Measurements from ENCODE around the gene SPSB1. TPM values are rescaled to one million over a fixed set of nuclear protein-coding genes. Genes with fewer than 3 reads are reported as not detected.
A peak's percentile ranks its signal among the peaks of the same experiment; 100 is the strongest.

The SPSB1 gene
- total RNA-seq, 1 donor from 2014 or later, result 22.0 TPM

- peaks cover 8% of the 10 kb centered on the region for H3K9me3 Mint-ChIP-seq
- TF ChIP-seq CTCF (IDR thresholded peaks at IDR 0.05; ENCODE audit: unreplicated experiment), result no peak
- peaks cover 28% of the 10 kb centered on the region for H3K4me1 Mint-ChIP-seq
- no peak for DNase-seq (ENCODE audit: low spot score in 2 of 2, unreplicated experiment in 2 of 2)
- H3K27ac Mint-ChIP-seq, result peak overlapping the region; percentile 21
- peaks cover 9% of the 10 kb centered on the region for H3K36me3 Mint-ChIP-seq
- H3K27me3 Mint-ChIP-seq (ENCODE audit: low read depth), result no peaks in the 10 kb centered on the region
- H3K4me3 Mint-ChIP-seq, result no peak overlapping the region
These were observed 48.2 kb downstream of the SPSB1 start for GRCh38 chr1:9340864-9341263.

- Mint-ChIP-seq H3K27ac (no peak overlapping the region), H3K4me1 (peaks cover 31% of the 10 kb centered on the region), H3K36me3 (peaks cover 9% of the 10 kb centered on the region), H3K4me3 (no peak overlapping the region), H3K27me3 (ENCODE audit: low read depth) (no peaks in the 10 kb centered on the region), H3K9me3 (peaks cover 8% of the 10 kb centered on the region)
- no peak for TF ChIP-seq CTCF (IDR thresholded peaks at IDR 0.05; ENCODE audit: unreplicated experiment)
- no peak for DNase-seq (ENCODE audit: low spot score in 2 of 2, unreplicated experiment in 2 of 2)
These were observed 48.7 kb downstream of the SPSB1 start for GRCh38 chr1:9341301-9341845.

GRCh38 chr1:9343269-9343668, 50.6 kb downstream of the SPSB1 start:
- no peak overlapping the region for H3K27ac Mint-ChIP-seq

GRCh38 chr1:9344426-9345200, 51.9 kb downstream of the SPSB1 start:
- H3K4me1 Mint-ChIP-seq, result peaks cover 27% of the 10 kb centered on the region
- TF ChIP-seq CTCF (IDR thresholded peaks at IDR 0.05; ENCODE audit: unreplicated experiment), result no peak
- no peaks in the 10 kb centered on the region for H3K27me3 Mint-ChIP-seq (ENCODE audit: low read depth)
- H3K9me3 Mint-ChIP-seq, result peaks cover 8% of the 10 kb centered on the region
- H3K4me3 Mint-ChIP-seq, result no peak overlapping the region
- no peak for DNase-seq (ENCODE audit: low spot score in 2 of 2, unreplicated experiment in 2 of 2)
- H3K36me3 Mint-ChIP-seq, result peaks cover 9% of the 10 kb centered on the region
- H3K27ac Mint-ChIP-seq, result no peak overlapping the region

More at GRCh38 chr1:9343269-9343668, 50.6 kb downstream of the SPSB1 start:
- no peak for TF ChIP-seq CTCF (IDR thresholded peaks at IDR 0.05; ENCODE audit: unreplicated experiment)
- Mint-ChIP-seq H3K4me1 (peaks cover 35% of the 10 kb centered on the region), H3K4me3 (no peak overlapping the region), H3K27me3 (ENCODE audit: low read depth) (no peaks in the 10 kb centered on the region), H3K9me3 (peaks cover 8% of the 10 kb centered on the region), H3K36me3 (peaks cover 9% of the 10 kb centered on the region)
- no peak for DNase-seq (ENCODE audit: low spot score in 2 of 2, unreplicated experiment in 2 of 2)

GRCh38 chr1:9345471-9345870, 52.8 kb downstream of the SPSB1 start:
- no peak for DNase-seq (ENCODE audit: low spot score in 2 of 2, unreplicated experiment in 2 of 2)
- Mint-ChIP-seq H3K4me1 (peaks cover 30% of the 10 kb centered on the region), H3K4me3 (no peak overlapping the region), H3K9me3 (peaks cover 8% of the 10 kb centered on the region), H3K27me3 (ENCODE audit: low read depth) (no peaks in the 10 kb centered on the region), H3K27ac (no peak overlapping the region), H3K36me3 (peaks cover 11% of the 10 kb centered on the region)
- no peak for TF ChIP-seq CTCF (IDR thresholded peaks at IDR 0.05; ENCODE audit: unreplicated experiment)

Data from mesothelial cell of epicardium (in vitro differentiated cells).